ENCODE results near the gene NIPA2.
A peak's percentile ranks its signal among the peaks of the same experiment; 100 is the strongest.
"Not testable (repeated sequence)": the region's sequence is repeated elsewhere in the genome, so short reads cannot be mapped to it uniquely, and the experiment has no call there.

NIPA2 gene

DNA sequence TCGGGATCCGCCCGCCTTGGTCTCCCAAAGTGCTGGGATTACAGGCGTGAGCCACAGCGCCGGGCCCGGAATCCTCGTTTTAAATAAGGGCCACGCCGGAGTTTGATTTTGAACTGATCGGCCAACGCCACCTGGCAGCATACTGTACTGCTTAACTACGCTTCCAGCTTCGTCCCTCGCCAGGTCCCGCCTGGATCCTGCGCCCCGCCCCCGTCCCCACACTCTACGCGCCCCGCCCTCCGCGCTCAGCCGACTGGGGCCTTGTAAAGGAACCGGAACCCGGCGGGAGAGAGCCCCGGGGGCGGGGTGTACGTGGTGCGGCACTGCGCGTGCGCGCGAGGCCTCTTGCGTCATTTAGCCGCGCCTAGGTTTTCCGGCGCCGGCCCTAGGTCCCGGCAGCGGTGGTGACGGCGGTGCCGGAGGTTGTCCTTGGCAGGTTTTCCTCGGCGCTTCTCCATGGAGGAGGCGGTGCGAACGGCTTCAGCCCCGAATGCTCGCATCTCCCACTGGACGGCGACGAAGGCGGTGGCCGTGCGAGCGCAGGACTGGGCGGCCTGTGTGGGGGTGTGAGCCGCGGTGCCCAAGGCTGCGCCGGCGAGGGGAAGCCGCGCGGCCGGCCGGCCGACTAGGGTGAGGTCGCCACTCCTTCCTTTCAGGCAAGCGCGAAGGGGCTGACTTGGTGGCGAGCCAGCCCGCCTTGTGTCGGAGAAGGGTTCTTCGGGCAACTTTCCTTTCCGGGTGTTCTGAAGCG is at the start of gene NIPA2:
TSS of gene NIPA2 (plus strand) at position 375 of the 751 bp plus-strand sequence. CDS start 13,066 bp downstream, outside the sequence.
- peak; percentile 98 for DNase-seq (ENCODE audit: low spot score)

- no peak for DNase-seq (ENCODE audit: low spot score)
These were observed 44.4 kb upstream of the NIPA2 start for GRCh38 chr15:22794063-22794462.

DNA sequence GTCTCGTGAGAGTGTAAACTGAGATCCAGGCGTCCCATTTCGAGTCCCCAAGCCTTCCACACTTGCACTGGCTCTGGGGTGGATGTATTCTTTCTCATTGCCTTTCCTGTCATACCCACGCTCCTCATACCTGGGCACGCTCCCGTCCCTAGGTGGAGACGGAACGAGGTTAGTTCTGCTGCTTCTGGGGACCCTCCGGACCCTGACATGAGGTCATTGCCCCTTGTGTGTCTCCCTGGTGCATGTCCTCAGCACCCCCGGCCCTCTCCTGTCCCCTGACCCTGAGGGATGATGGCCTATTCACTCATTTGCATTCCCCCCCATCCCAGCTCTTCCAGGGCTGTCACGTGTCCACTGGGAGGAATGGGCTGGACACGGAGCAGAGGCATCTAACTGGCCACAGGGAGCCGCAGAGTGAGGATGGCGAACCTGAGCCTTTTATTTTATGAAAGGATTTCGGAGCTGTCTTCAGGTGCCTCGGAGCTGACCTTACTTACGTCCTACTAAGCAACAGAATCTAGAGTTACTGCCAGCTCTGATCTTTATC is 43.8 kb upstream of the NIPA2 start:
- no peak for DNase-seq (ENCODE audit: low spot score)

DNA sequence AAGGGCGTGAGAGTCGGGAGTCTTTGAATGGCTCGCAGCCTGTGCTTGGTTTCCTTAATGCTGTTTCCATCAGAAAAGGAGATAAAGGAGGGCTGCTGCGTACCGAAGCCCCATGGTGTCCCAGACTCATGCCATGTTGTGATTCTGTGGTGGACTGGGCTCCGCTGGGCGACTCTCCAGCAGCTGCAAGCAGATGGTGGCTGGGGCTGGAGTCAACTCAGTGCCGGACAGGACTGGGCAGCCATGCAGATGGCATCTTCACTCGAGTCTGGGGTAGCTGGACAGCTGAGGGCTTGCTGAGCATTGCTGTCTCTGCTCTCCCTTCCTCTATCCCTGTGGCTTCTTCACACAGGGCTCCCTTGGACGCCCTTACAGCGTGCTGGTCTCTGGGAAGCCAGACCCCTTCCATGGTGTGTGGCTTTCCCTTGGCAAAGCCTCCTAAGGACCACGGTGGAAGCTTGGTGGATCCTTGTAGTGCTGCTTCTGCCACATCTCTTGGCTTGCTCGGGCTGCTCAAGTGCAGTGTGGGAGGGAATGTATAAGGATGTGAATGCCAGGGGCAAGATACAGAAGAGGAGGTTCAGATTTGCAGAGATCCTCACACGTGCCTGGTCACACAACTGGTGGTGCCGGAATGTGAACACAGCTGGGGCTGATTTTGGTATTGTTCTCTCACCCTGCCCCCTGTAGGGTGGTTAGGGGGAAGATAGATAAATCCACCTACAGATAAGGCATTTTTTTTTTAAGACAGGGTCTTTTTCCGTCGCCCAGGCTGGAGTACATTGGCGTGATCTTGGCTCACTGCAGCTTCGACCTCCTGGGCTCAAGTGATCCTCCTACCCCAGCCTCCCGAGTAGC is 43.0 kb upstream of the NIPA2 start:
- no peak for DNase-seq (ENCODE audit: low spot score)

DNA sequence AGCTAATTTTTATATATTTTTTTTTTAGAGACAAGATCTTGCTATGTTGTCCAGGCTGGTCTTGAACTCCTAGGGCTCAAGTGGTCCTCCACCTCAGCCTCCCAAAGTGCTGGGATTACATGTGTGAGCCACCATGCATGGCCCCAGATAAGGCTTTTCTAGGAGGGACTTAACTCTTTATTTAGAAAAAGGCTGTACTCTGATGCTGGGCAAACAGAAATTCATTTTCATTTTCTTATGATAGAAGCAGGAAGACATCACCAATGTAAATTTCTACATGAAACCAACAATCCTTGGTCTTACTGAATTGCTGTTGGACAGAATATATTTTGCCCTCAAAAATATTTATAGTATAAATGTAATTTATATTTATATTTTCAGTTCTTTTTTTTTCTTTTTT is 42.4 kb upstream of the NIPA2 start:
- no peak for DNase-seq (ENCODE audit: low spot score)

- DNase-seq (ENCODE audit: low spot score) = no peak
These were observed 38.6 kb upstream of the NIPA2 start for GRCh38 chr15:22799902-22800301.

GRCh38 chr15:22803006-22803405 is 35.5 kb upstream of the NIPA2 start:
- not testable (repeated sequence) for DNase-seq (ENCODE audit: low spot score)

DNA sequence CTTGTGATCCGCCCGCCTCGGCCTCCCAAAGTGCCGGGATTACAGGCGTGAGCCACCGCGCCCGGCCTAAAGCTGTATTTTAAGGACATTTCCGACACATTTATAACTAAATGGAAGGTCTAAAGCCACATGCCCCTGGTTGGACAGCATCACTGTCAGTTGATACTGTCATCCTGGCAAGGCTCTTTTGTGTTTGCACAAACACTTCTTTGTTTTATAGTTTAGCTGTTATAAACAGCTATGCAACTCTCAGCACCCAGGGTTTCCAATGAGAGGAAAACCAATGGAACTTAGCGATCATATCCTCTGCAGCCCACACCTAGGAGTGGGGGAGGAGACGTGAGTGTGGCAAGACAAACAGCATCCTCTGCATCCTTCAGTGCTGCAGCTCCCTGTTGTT is 32.3 kb upstream of the NIPA2 start:
- DNase-seq (ENCODE audit: low spot score) = no peak

DNA sequence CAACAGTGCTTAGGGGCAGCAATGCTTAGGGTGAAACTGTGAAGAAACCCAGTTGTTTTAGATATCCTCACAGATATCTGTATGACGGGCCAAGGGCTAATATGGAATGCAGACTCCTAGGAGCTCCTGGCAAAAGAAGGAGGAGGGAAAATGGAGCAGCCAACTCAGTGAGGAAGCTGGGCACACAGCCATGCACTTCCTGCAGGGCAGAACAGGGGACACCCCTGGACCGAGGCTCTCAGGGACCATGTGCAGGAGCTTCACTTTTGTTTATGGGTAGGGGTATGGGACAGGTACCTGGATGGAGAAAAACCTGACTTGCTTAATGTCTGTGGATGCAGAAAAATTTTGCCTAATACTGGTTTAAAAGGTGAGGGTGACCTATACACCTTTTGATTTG is 31.8 kb upstream of the NIPA2 start:
- no peak for DNase-seq (ENCODE audit: low spot score)

DNA sequence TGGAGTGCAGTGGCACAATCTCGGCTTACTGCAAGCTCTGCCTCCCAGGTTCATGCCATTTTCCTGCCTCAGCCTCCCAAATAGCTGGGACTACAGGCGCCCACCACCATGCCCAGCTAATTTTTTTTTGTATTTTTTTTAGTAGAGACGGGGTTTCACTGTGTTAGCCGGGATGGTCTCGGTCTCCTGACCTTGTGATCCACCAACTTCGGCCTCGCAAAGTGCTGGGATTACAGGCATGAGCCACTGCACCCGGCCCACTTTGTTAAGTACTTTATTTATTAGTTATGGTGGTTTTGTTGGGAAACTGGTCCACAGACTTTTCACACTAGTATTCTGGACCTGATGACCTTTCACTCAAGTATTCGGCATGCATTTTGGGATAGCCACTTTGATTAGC is 30.6 kb upstream of the NIPA2 start:
- not testable (repeated sequence) for DNase-seq (ENCODE audit: low spot score)

GRCh38 chr15:22808240-22808639 is 30.2 kb upstream of the NIPA2 start:
- no peak for DNase-seq (ENCODE audit: low spot score)

DNA sequence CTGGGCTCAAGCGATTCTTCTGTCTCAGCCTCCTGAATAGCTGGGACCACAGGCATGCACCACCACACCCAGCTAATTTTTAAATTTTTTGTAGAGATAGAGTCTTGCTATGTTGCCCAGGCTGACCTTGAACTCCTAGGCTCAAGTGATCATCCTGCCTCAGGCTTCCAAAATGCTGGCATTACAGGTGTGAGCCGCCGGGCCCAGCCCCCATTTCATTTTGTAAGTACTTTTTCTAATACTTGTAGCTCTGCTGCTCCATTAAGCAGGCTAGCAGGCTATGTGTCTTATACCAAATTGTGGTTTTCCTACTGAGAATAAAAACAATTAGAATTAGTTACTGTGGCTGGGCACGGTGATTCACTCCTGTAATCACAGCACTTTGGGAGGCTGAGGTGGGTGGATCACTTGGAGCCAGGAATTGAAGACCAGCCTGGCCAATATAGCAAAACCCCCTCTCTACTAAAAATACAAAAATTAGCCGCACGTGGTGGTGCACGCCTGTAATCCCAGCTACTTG is 29.6 kb upstream of the NIPA2 start:
- peak; percentile 61 for DNase-seq (ENCODE audit: low spot score)

DNA sequence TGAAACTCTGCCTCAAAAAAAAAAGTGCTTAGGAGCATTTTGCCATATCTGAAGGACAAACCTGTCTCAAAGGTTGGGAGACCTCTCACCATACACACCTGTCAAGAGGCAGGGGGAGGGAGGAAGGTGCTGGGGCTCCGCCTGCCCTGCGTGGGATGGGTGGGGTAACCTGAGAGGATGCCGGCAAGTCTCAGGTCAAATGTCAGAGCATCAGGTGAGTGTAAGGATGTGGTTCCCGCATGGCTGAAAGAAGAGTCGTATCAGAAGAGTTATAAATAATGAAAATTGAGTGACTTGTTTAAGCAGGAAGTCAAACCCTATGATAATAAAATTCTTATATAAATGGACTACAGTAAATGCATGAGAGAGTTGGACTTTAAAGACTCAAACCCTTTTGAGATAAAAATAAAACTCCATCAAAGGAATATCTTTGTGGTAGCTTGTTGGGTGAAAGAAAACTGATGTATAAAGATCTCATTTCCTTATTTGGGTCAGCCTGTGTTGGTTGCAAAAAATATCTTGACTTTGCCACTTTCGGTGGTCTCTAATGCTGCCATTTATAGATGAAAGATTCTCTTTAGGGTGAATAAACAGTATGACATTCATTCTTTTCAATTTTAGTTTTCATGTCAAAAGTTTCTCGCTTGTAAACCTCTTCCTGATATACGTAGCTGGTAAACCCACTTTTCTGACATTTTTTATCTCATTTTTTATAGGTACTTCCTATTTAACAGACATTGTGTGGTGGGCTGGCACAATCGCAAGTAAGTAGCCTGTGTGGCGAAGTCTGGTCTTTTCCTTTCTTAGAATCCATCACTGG is 28.2 kb upstream of the NIPA2 start:
- no peak for DNase-seq (ENCODE audit: low spot score)

- peak; percentile 31 for DNase-seq (ENCODE audit: low spot score)
These were observed 27.6 kb upstream of the NIPA2 start for GRCh38 chr15:22810853-22811338.

GRCh38 chr15:22811640-22812039 is 26.8 kb upstream of the NIPA2 start:
- peak; percentile 29 for DNase-seq (ENCODE audit: low spot score)

DNA sequence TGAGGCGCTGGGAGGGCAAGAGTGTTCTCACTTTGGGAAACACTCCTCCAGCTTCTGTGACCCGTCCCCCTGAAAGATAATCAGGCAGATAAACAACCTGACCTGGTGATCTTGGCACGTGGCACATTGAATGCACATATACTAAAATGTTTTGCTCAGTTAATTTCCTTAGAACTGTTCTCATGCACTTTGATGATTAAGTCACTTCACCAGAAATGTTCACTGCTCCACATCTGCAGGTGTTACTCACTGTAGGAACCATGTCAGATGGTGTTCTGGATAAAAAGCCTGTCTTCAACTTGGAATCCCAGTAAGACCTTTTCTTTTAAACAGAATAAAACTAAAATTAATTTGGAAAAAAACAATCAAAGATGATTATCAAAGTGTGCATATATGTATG is 24.6 kb upstream of the NIPA2 start:
- DNase-seq (ENCODE audit: low spot score) = no peak

- DNase-seq (ENCODE audit: low spot score) = no peak
These were observed 22.7 kb upstream of the NIPA2 start for GRCh38 chr15:22815766-22816165.

DNA sequence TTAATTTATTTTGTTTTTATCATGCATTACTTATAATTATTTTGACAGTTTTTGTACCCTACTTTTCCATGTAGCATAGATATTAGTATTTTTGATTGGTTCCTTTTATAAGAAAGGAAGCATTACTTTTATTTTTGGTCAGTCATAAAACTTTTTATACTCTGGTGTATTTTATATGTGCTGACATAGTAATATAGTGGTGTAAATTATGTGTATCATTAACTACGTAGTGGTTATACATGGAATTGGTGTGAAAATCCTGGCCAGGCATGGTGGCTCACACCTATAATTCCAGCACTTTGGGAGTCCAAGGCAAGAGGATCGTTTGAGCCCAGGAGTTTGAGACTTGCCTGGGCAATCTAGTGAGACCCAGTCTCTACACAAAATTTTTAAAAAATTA is 18.8 kb upstream of the NIPA2 start:
- no peak for DNase-seq (ENCODE audit: low spot score)

- no peak for DNase-seq (ENCODE audit: low spot score)
These were observed 14.9 kb upstream of the NIPA2 start for GRCh38 chr15:22823495-22824128.

GRCh38 chr15:22827125-22827524 is 11.3 kb upstream of the NIPA2 start:
- DNase-seq (ENCODE audit: low spot score) = no peak

DNA sequence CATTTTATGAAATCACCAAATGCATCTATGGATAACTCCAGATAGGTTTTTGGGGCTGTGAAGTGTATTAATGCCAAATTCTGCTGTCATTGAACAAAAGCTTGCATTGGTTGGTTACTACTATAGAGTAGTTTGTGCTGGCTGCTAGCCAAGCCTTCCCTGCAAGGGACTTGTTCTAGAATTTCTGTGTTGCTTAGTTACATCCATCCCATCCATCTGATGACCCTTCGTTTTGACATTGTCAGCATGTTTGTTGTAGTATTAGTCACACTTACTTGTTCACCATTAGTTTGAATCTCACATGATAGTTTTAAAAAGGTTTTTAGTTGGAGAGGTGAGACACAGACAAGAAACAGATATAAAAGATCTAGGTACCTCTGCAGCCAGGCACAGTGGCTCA is 7.0 kb upstream of the NIPA2 start:
- DNase-seq (ENCODE audit: low spot score) = peak; percentile 37

All from kidney tubule cell (primary cell).